Muscle of back (tissue), 11 donors: Measurements from ENCODE around the gene TMEM163. TPM values are rescaled to one million over a fixed set of nuclear protein-coding genes. Genes with fewer than 3 reads are reported as not detected.
A peak's percentile ranks its signal among the peaks of the same experiment; 100 is the strongest.

Experiments used
- DNase-seq, 3 donors: peaks; one replicate each; pipeline versions ENCODE4 v3.0.0 to v3.0.0-alpha.2; 2013
- polyA plus RNA-seq, 10 donors: library from polyadenylated mRNA; unstranded; fragments of 120-200 nt; gene quantifications; one replicate each; pipeline ENCODE4 v1.2.1, GENCODE V29; 2013; ENCODE audit not compliant: insufficient read length in 10 of 10

TMEM163 gene
- polyA plus RNA-seq, 10 donors: 0.67 to 2.2 (median 0.96) TPM

GRCh38 chr2:134438371-134438770 lies 280.4 kb downstream of the TMEM163 start:
- DNase-seq: no peak

GRCh38 chr2:134436706-134437105 lies 282.1 kb downstream of the TMEM163 start:
- no peak for DNase-seq

- no peak for DNase-seq
Measured at GRCh38 chr2:134435936-134436335, 282.9 kb downstream of the TMEM163 start.

- no peak for DNase-seq
Measured at GRCh38 chr2:134435505-134435904, 283.3 kb downstream of the TMEM163 start.

- DNase-seq: no peak
Measured at GRCh38 chr2:134433979-134434378, 284.8 kb downstream of the TMEM163 start.

- DNase-seq: no peak
Measured at GRCh38 chr2:134433469-134433868, 285.3 kb downstream of the TMEM163 start.

GRCh38 chr2:134432435-134432883 lies 286.3 kb downstream of the TMEM163 start:
- DNase-seq: no peak

GRCh38 chr2:134431838-134432434 lies 286.9 kb downstream of the TMEM163 start:
- no peak for DNase-seq

GRCh38 chr2:134429886-134430285 lies 288.9 kb downstream of the TMEM163 start:
- DNase-seq: no peak

GRCh38 chr2:134426721-134427120 lies 292.1 kb downstream of the TMEM163 start:
- DNase-seq: no peak

- DNase-seq: no peak
Measured at GRCh38 chr2:134425724-134426496, 292.9 kb downstream of the TMEM163 start.

- DNase-seq: no peak
Measured at GRCh38 chr2:134421556-134422328, 297.1 kb downstream of the TMEM163 start.

GRCh38 chr2:134420920-134421319 lies 297.9 kb downstream of the TMEM163 start:
- DNase-seq: no peak

- no peak for DNase-seq
Measured at GRCh38 chr2:134420259-134420658, 298.5 kb downstream of the TMEM163 start.

GRCh38 chr2:134417968-134418582 lies 300.7 kb downstream of the TMEM163 start:
- DNase-seq: no peak

GRCh38 chr2:134416637-134417036 lies 302.2 kb downstream of the TMEM163 start:
- no peak for DNase-seq

GRCh38 chr2:134416018-134416417 lies 302.8 kb downstream of the TMEM163 start:
- no peak for DNase-seq

GRCh38 chr2:134413912-134414311 lies 304.9 kb downstream of the TMEM163 start:
- no peak for DNase-seq

- no peak for DNase-seq
Measured at GRCh38 chr2:134413430-134413829, 305.4 kb downstream of the TMEM163 start.

GRCh38 chr2:134412639-134412999 lies 306.2 kb downstream of the TMEM163 start:
- no peak for DNase-seq

GRCh38 chr2:134411828-134412638 lies 306.8 kb downstream of the TMEM163 start:
- DNase-seq: peak; percentile 84 to 92 (median 84)
